SK-N-SH (cell line): ENCODE measurements around the gene PAX2. TPM values are rescaled to one million over a fixed set of nuclear protein-coding genes. Genes with fewer than 3 reads are reported as not detected.

ENCODE experiments used
- CTCF ChIA-PET: fragments of 300-600, 350-600 bp; formaldehyde crosslinking; extraction: SDS; loops from one replicate; lab custom pipeline; 2021; lab: Yijun Ruan, JAX
- POLR2A ChIA-PET: fragments of 350-600 bp; sonication (Branson Sonifier 250); formaldehyde crosslinking; extraction: SDS; loops from one replicate; lab custom pipeline; 2020; ENCODE audit warnings: antibody characterized with exemption, inconsistent platforms; lab: Yijun Ruan, JAX
- DNase-seq: peaks from one replicate; pipeline ENCODE4 v3.0.0; 2012
- H2AFZ ChIP-seq: fragments of 200-600 bp; sonication (generic); 2 replicates; pipeline ENCODE4 v1.8.1; 2016; ENCODE audit warnings: antibody characterized with exemption, mild to moderate bottlenecking, low read depth
- H3F3A ChIP-seq: fragments of 200-600 bp; sonication (generic); replicated peaks from 2 replicates; pipeline ENCODE3; 2016; ENCODE audit warnings: antibody characterized with exemption, mild to moderate bottlenecking; ENCODE audit not compliant: insufficient read depth
- H3K27ac ChIP-seq, 2 experiments: fragments of 200-500 bp in 1 of 2; fragments of 200-600 bp in 1 of 2; sonication (Bioruptor generic) in 1 of 2; sonication (generic), shearing (Covaris generic) in 1 of 2; 2 replicates each; pipeline versions ENCODE4 v1.5.1 to v1.6.1; 2014 to 2016; ENCODE audit warnings: low read depth in 2 of 2, inconsistent platforms in 1 of 2, low read length in 1 of 2, mild to moderate bottlenecking in 1 of 2, mixed read lengths in 1 of 2
- H3K27me3 ChIP-seq: fragments of 200-600 bp; sonication (generic), shearing (Covaris generic); 2 replicates; pipeline ENCODE4 v1.6.1; 2016; ENCODE audit warnings: mixed run types; ENCODE audit not compliant: insufficient read depth
- H3K36me3 ChIP-seq, 2 experiments: fragments of 200-500 bp in 1 of 2; fragments of 200-600 bp in 1 of 2; sonication (Bioruptor generic) in 1 of 2; sonication (generic) in 1 of 2; replicated peaks in 1 of 2; 2 replicates each; pipeline versions ENCODE3 to v1.5.1; 2014 to 2016; ENCODE audit warnings: low read length in 1 of 2, mild to moderate bottlenecking in 1 of 2; ENCODE audit not compliant: insufficient read depth in 2 of 2, control insufficient read depth in 1 of 2
- H3K4me1 ChIP-seq, 2 experiments: fragments of 200-500 bp in 1 of 2; fragments of 200-600 bp in 1 of 2; sonication (Bioruptor generic) in 1 of 2; sonication (generic), shearing (Covaris generic) in 1 of 2; 2 replicates each; pipeline versions ENCODE4 v1.5.1 to v1.6.1; 2014 to 2016; ENCODE audit warnings: low read depth in 1 of 2, low read length in 1 of 2, mixed run types in 1 of 2; ENCODE audit not compliant: insufficient read depth in 2 of 2, control insufficient read depth in 1 of 2
- H3K4me2 ChIP-seq: fragments of 200-600 bp; sonication (generic), shearing (Covaris generic); 2 replicates; pipeline ENCODE4 v1.6.1; 2017; ENCODE audit warnings: mixed run types
- H3K4me3 ChIP-seq, 2 experiments: fragments of 200-500 bp in 1 of 2; fragments of 200-600 bp in 1 of 2; sonication (Bioruptor generic) in 1 of 2; sonication (generic), shearing (Covaris generic) in 1 of 2; 2 replicates each; pipeline versions ENCODE4 v1.5.1 to v1.8.1; 2014 to 2016; ENCODE audit warnings: low read depth in 2 of 2, inconsistent platforms in 1 of 2, low read length in 1 of 2, mild to moderate bottlenecking in 1 of 2, mixed read lengths in 1 of 2, moderate library complexity in 1 of 2
- H3K79me2 ChIP-seq: fragments of 200-600 bp; sonication (generic); 2 replicates; pipeline ENCODE4 v1.8.1; 2017; ENCODE audit warnings: mild to moderate bottlenecking; ENCODE audit not compliant: insufficient read depth
- H3K9ac ChIP-seq: fragments of 200-600 bp; sonication (generic); 2 replicates; pipeline ENCODE4 v1.6.1; 2017; ENCODE audit warnings: mixed run types
- H3K9me2 ChIP-seq: fragments of 200-600 bp; sonication (generic); 2 replicates; pipeline ENCODE4 v1.6.1; 2017; ENCODE audit warnings: mixed run types
- H3K9me3 ChIP-seq: fragments of 200-600 bp; sonication (generic); 2 replicates; pipeline ENCODE4 v1.6.1; 2017; ENCODE audit warnings: mixed run types, mild to moderate bottlenecking, moderate library complexity
- H4K20me1 ChIP-seq: fragments of 200-600 bp; sonication (generic); 2 replicates; pipeline ENCODE4 v1.6.1; 2017; ENCODE audit warnings: mild to moderate bottlenecking, mixed run types; ENCODE audit not compliant: insufficient read depth
- CHD2 ChIP-seq: fragments of 150-350 bp; IDR thresholded peaks from 2 replicates; pipeline ENCODE4 v1.6.1; 2018; ENCODE audit warnings: low read length; ENCODE audit not compliant: partially characterized antibody
- ELF1 ChIP-seq: IDR thresholded peaks from 2 replicates; pipeline ENCODE4 v1.4.0; 2012
- EP300 ChIP-seq, 2 experiments: IDR thresholded peaks; 2 replicates each; pipeline versions ENCODE4 v1.4.0 to v1.6.1; 2012; ENCODE audit warnings: borderline replicate concordance in 1 of 2, low read depth in 1 of 2, low read length in 1 of 2
- EZH2phosphoT487 ChIP-seq: fragments of 200-600 bp; sonication (generic); IDR thresholded peaks from 2 replicates; pipeline ENCODE4 v1.6.1; 2017; ENCODE audit warnings: low read depth, mixed run types, mild to moderate bottlenecking, antibody characterized with exemption, moderate library complexity, borderline replicate concordance
- FOXM1 ChIP-seq: IDR thresholded peaks from 2 replicates; pipeline ENCODE4 v1.4.0; 2012; ENCODE audit warnings: low read depth, mild to moderate bottlenecking
- GATA2 ChIP-seq: sonication (generic); formaldehyde crosslinking; IDR thresholded peaks from 2 replicates; pipeline ENCODE4 v1.5.0; 2020; ENCODE audit warnings: mild to moderate bottlenecking, missing genetic modification reagents
- JUND ChIP-seq: IDR thresholded peaks from 2 replicates; pipeline ENCODE4 v1.4.0; 2012
- POLR2AphosphoS5 ChIP-seq: IDR thresholded peaks from 2 replicates; pipeline ENCODE4 v1.6.1; 2012; ENCODE audit warnings: low read depth, low read length
- RAD21 ChIP-seq: IDR thresholded peaks from 2 replicates; pipeline ENCODE4 v1.6.1; 2012; ENCODE audit warnings: mild to moderate bottlenecking, low read length
- RXRA ChIP-seq: IDR thresholded peaks from 2 replicates; pipeline ENCODE4 v1.4.0; 2012; ENCODE audit warnings: low read depth, mild to moderate bottlenecking, borderline replicate concordance
- SIN3A ChIP-seq: IDR thresholded peaks from 2 replicates; pipeline ENCODE4 v1.6.1; 2012; ENCODE audit warnings: low read depth, mild to moderate bottlenecking, low read length, moderate library complexity, borderline replicate concordance
- TAF1 ChIP-seq: IDR thresholded peaks from 2 replicates; pipeline ENCODE4 v1.6.1; 2012; ENCODE audit warnings: low read depth, mild to moderate bottlenecking, low read length, moderate library complexity, borderline replicate concordance
- TCF12 ChIP-seq: IDR thresholded peaks from 2 replicates; pipeline ENCODE4 v1.4.0; 2012
- TEAD4 ChIP-seq: IDR thresholded peaks from 2 replicates; pipeline ENCODE4 v1.4.0; 2012; ENCODE audit warnings: mild to moderate bottlenecking, borderline replicate concordance; ENCODE audit not compliant: insufficient read depth
- USF1 ChIP-seq: IDR thresholded peaks from 2 replicates; pipeline ENCODE4 v1.4.0; 2012; ENCODE audit warnings: low read depth, borderline replicate concordance
- YY1 ChIP-seq: IDR thresholded peaks from 2 replicates; pipeline ENCODE4 v1.4.0; 2012; ENCODE audit warnings: low read depth, mild to moderate bottlenecking
- WGBS: methylation state at CpG from one replicate; pipeline ENCODE4 v1.1.6; 2017; ENCODE audit warnings: low lambda C conversion rate; 5-methylcytosine and 5-hydroxymethylcytosine counted together
- polyA plus RNA-seq, 3 experiments: library from polyadenylated mRNA; depleted of rRNA; stranded (reverse); fragments of >200 nt; gene quantifications; 2 replicates each; pipeline ENCODE4 v1.2.3, GENCODE V29; 2012
- TF ChIP-seq, protein P1 (sequence below): fragments of 150-350 bp; IDR thresholded peaks from 2 replicates; pipeline ENCODE4 v1.6.1; 2017; ENCODE audit warnings: antibody characterized with exemption, low read length, low read depth, borderline replicate concordance
- TF ChIP-seq, protein P2 (sequence below): IDR thresholded peaks from 2 replicates; pipeline ENCODE4 v1.4.0; 2012; ENCODE audit warnings: low read depth

PAX2 gene
- polyA plus RNA-seq, 1 of the 3 experiments (the other 2 are of a cell fraction), result not detected

- no peak for DNase-seq
- Histone ChIP-seq H3K9me2 (no peaks in the 10 kb centered on the region), H2AFZ (no peak overlapping the region), H3K9me3 (no peaks in the 10 kb centered on the region), H3F3A (no peaks in the 10 kb centered on the region), H3K27me3 (peaks cover 58% of the 10 kb centered on the region), H3K27ac (no peak overlapping the region), H3K4me3 (peak overlapping the region in 1 of 2 experiments; percentile 38; a peak in 1 of 4 replicates), H3K79me2 (no peaks in the 10 kb centered on the region), H4K20me1 (no peaks in the 10 kb centered on the region), H3K9ac (no peak overlapping the region), H3K4me2 (no peak overlapping the region), H3K4me1 (peaks cover 0 to 17% of the 10 kb centered on the region in 2 experiments; a peak in 1 of 4 replicates), H3K36me3 (no peaks in the 10 kb centered on the region)
- ChIA-PET CTCF (interaction anchor here (0.6 to 5.6 kb wide), 14 partner anchors 9 to 264 kb away, joined by 3 to 54 read pairs (median 4); partner anchors contain the start of gene PAX2), POLR2A (interaction anchor here (0.6 kb wide), 1 partner anchor 37 kb away, joined by 3 read pairs; no protein-coding TSS in a partner anchor)
- WGBS, result 54% methylated on average over 14 of the region's 27 CpGs
- TF ChIP-seq RXRA, result no peak
- TF ChIP-seq, protein P1, sequence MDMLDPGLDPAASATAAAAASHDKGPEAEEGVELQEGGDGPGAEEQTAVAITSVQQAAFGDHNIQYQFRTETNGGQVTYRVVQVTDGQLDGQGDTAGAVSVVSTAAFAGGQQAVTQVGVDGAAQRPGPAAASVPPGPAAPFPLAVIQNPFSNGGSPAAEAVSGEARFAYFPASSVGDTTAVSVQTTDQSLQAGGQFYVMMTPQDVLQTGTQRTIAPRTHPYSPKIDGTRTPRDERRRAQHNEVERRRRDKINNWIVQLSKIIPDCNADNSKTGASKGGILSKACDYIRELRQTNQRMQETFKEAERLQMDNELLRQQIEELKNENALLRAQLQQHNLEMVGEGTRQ, result no peak
- TF ChIP-seq, protein P2, sequence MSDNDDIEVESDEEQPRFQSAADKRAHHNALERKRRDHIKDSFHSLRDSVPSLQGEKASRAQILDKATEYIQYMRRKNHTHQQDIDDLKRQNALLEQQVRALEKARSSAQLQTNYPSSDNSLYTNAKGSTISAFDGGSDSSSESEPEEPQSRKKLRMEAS, result no peak
- no peak for TF ChIP-seq ELF1
These were observed 80.8 kb downstream of the PAX2 start for GRCh38 chr10:100826031-100826651.

- Histone ChIP-seq H3K4me2 (0 out of 2 replicates have a peak overlapping the region, but pooled peaks have one; percentile 71), H3K27me3 (peaks cover 62% of the 10 kb centered on the region)
These were observed 81.2 kb downstream of the PAX2 start for GRCh38 chr10:100826661-100826982.

More at GRCh38 chr10:100826661-100826982, 81.2 kb downstream of the PAX2 start:
- Histone ChIP-seq H3K9me3 (no peaks in the 10 kb centered on the region), H3F3A (no peaks in the 10 kb centered on the region), H3K4me1 (peaks cover 0 to 17% of the 10 kb centered on the region in 2 experiments; a peak in 1 of 4 replicates), H4K20me1 (no peaks in the 10 kb centered on the region), H2AFZ (no peak overlapping the region), H3K4me3 (peak overlapping the region in 1 of 2 experiments; percentile 38; a peak in 1 of 4 replicates), H3K9me2 (no peaks in the 10 kb centered on the region), H3K9ac (no peak overlapping the region), H3K79me2 (no peaks in the 10 kb centered on the region), H3K27ac (no peak overlapping the region), H3K36me3 (no peaks in the 10 kb centered on the region)
- ChIA-PET POLR2A (interaction anchor here (0.6 kb wide), 1 partner anchor 36 kb away, joined by 3 read pairs; no protein-coding TSS in a partner anchor), CTCF (interaction anchor here (0.8 to 4.0 kb wide), 6 partner anchors 12 to 264 kb away, joined by 3 to 37 read pairs (median 8); no protein-coding TSS in a partner anchor)
- no CpG with 5 or more reads among the region's 41 CpGs for WGBS
- TF ChIP-seq CHD2, result no peak
- TF ChIP-seq, protein P1, result no peak
- no peak for TF ChIP-seq TAF1
- no peak for TF ChIP-seq POLR2AphosphoS5
- no peak for TF ChIP-seq ELF1
- TF ChIP-seq YY1, result no peak
- no peak for TF ChIP-seq JUND
- TF ChIP-seq USF1, result no peak
- no peak for TF ChIP-seq GATA2
- TF ChIP-seq TEAD4, result no peak
- no peak for TF ChIP-seq EP300 (IDR thresholded peaks at IDR 0.05; ENCODE audit: borderline replicate concordance in 1 of 2, low read depth in 1 of 2, low read length in 1 of 2)
- no peak for TF ChIP-seq RAD21
- no peak for TF ChIP-seq EZH2phosphoT487
- no peak for TF ChIP-seq SIN3A
- no peak for TF ChIP-seq TCF12
- no peak for TF ChIP-seq FOXM1
- no peak for DNase-seq
